Measurements from ENCODE around the gene TMEM184C.

- TF ChIP-seq CTCF (IDR thresholded peaks at IDR 0.05): no peak
- no peak for TF ChIP-seq POLR2A (IDR thresholded peaks at IDR 0.05)
- TF ChIP-seq POLR2AphosphoS5 (IDR thresholded peaks at IDR 0.05): no peak
Observed at GRCh38 chr4:147655639-147656038, 38.4 kb downstream of the TMEM184C start.
